OCI-M1 (cell line): ENCODE data around the gene RECQL5.
A peak's percentile ranks its signal among the peaks of the same experiment; 100 is the strongest.
"Not testable (repeated sequence)": the region's sequence is repeated elsewhere in the genome, so short reads cannot be mapped to it uniquely, and the experiment has no call there.

Experiments
- DNase-seq: peaks from one replicate; lab custom pipeline; 2025; lab: John Stamatoyannopoulos, UW

RECQL5 gene

GRCh38 chr17:75647921-75648320, 19.0 kb downstream of the RECQL5 start:
- no peak for DNase-seq

- no peak for DNase-seq
These were observed 19.9 kb downstream of the RECQL5 start for GRCh38 chr17:75647061-75647460.

GRCh38 chr17:75646638-75646992, 20.3 kb downstream of the RECQL5 start:
- DNase-seq: no peak

GRCh38 chr17:75645889-75646637, 20.9 kb downstream of the RECQL5 start:
- no peak for DNase-seq

- DNase-seq: no peak
These were observed 21.5 kb downstream of the RECQL5 start for GRCh38 chr17:75645501-75645888.

- DNase-seq: no peak
These were observed 23.3 kb downstream of the RECQL5 start for GRCh38 chr17:75643643-75644017.

- peak; percentile 30 for DNase-seq
These were observed 23.9 kb downstream of the RECQL5 start for GRCh38 chr17:75642784-75643642.

- DNase-seq: peak; percentile 30
These were observed 24.7 kb downstream of the RECQL5 start for GRCh38 chr17:75642182-75642783.

GRCh38 chr17:75641343-75641742, 25.6 kb downstream of the RECQL5 start:
- DNase-seq: no peak

- DNase-seq: no peak
These were observed 26.3 kb downstream of the RECQL5 start for GRCh38 chr17:75640556-75641119.

- no peak for DNase-seq
These were observed 27.0 kb downstream of the RECQL5 start for GRCh38 chr17:75639771-75640555.

GRCh38 chr17:75639327-75639726, 27.6 kb downstream of the RECQL5 start:
- DNase-seq: no peak

- no peak for DNase-seq
These were observed 28.1 kb downstream of the RECQL5 start for GRCh38 chr17:75638893-75639292.

- not testable (repeated sequence) for DNase-seq
These were observed 28.9 kb downstream of the RECQL5 start for GRCh38 chr17:75638039-75638438.

- DNase-seq: no peak
These were observed 29.4 kb downstream of the RECQL5 start for GRCh38 chr17:75637551-75637950.

GRCh38 chr17:75637143-75637538, 29.8 kb downstream of the RECQL5 start:
- DNase-seq: no peak

- DNase-seq: no peak
These were observed 30.4 kb downstream of the RECQL5 start for GRCh38 chr17:75636381-75637142.

GRCh38 chr17:75635610-75636202, 31.2 kb downstream of the RECQL5 start:
- DNase-seq: peak; percentile 72

- no peak for DNase-seq
These were observed 32.0 kb downstream of the RECQL5 start for GRCh38 chr17:75634754-75635609.

- DNase-seq: no peak
These were observed 32.6 kb downstream of the RECQL5 start for GRCh38 chr17:75634376-75634740.
